Epithelial cell of prostate (primary cell): ENCODE data around the gene DENND4A.

ENCODE experiments used
- DNase-seq: peaks from one replicate; pipeline ENCODE4 v3.0.0-alpha.2; 2011; ENCODE audit warnings: low read depth, low spot score
- H3K27ac ChIP-seq: fragments of 450-650 bp; 2 replicates; pipeline ENCODE4 v1.5.1; 2017; ENCODE audit warnings: mild to moderate bottlenecking

DENND4A gene

GRCh38 chr15:65690778-65691177 is 101.3 kb downstream of the DENND4A start:
- DNase-seq, result no peak
- H3K27ac ChIP-seq, result no peak overlapping the region

GRCh38 chr15:65690173-65690572 is 101.9 kb downstream of the DENND4A start:
- no peak overlapping the region for H3K27ac ChIP-seq
- no peak for DNase-seq

- no peak for DNase-seq
- no peak overlapping the region for H3K27ac ChIP-seq
Observed at GRCh38 chr15:65688462-65688861, 103.6 kb downstream of the DENND4A start.

- no peak overlapping the region for H3K27ac ChIP-seq
- DNase-seq, result no peak
Observed at GRCh38 chr15:65682404-65682911, 109.6 kb downstream of the DENND4A start.

GRCh38 chr15:65680544-65680943 is 111.5 kb downstream of the DENND4A start:
- H3K27ac ChIP-seq, result no peak overlapping the region
- no peak for DNase-seq

- no peak for DNase-seq
- H3K27ac ChIP-seq, result no peak overlapping the region
Observed at GRCh38 chr15:65676123-65676522, 116.0 kb downstream of the DENND4A start.

GRCh38 chr15:65675551-65675950 is 116.5 kb downstream of the DENND4A start:
- no peak for DNase-seq
- no peak overlapping the region for H3K27ac ChIP-seq

GRCh38 chr15:65666257-65666656 is 125.8 kb downstream of the DENND4A start:
- DNase-seq, result no peak

GRCh38 chr15:65663521-65663920 is 128.6 kb downstream of the DENND4A start:
- DNase-seq, result no peak
- H3K27ac ChIP-seq, result no peak overlapping the region

More at GRCh38 chr15:65666257-65666656, 125.8 kb downstream of the DENND4A start:
- peak overlapping the region; percentile 53 for H3K27ac ChIP-seq

GRCh38 chr15:65660927-65661326 is 131.2 kb downstream of the DENND4A start:
- no peak for DNase-seq
- no peak overlapping the region for H3K27ac ChIP-seq

GRCh38 chr15:65659502-65660052 is 132.5 kb downstream of the DENND4A start:
- DNase-seq, result no peak
- H3K27ac ChIP-seq, result peak overlapping the region; percentile 15

GRCh38 chr15:65655457-65655856 is 136.6 kb downstream of the DENND4A start:
- peak overlapping the region; percentile 72 for H3K27ac ChIP-seq
- no peak for DNase-seq

- DNase-seq, result no peak
- peak overlapping the region; percentile 72 for H3K27ac ChIP-seq
Observed at GRCh38 chr15:65655026-65655425, 137.1 kb downstream of the DENND4A start.

GRCh38 chr15:65653801-65654521 is 138.1 kb downstream of the DENND4A start:
- H3K27ac ChIP-seq, result peak overlapping the region; percentile 72
- no peak for DNase-seq

GRCh38 chr15:65653341-65653740 is 138.8 kb downstream of the DENND4A start:
- H3K27ac ChIP-seq, result peak overlapping the region; percentile 72
- no peak for DNase-seq

- DNase-seq, result no peak
- H3K27ac ChIP-seq, result no peak overlapping the region
Observed at GRCh38 chr15:65651831-65652749, 140.0 kb downstream of the DENND4A start.

GRCh38 chr15:65651042-65651322 is 141.1 kb downstream of the DENND4A start:
- DNase-seq, result no peak
- H3K27ac ChIP-seq, result no peak overlapping the region

GRCh38 chr15:65650312-65651041 is 141.6 kb downstream of the DENND4A start:
- no peak overlapping the region for H3K27ac ChIP-seq
- no peak for DNase-seq

- DNase-seq, result no peak
- no peak overlapping the region for H3K27ac ChIP-seq
Observed at GRCh38 chr15:65646486-65646885, 145.6 kb downstream of the DENND4A start.

GRCh38 chr15:65645392-65645791 is 146.7 kb downstream of the DENND4A start:
- no peak overlapping the region for H3K27ac ChIP-seq
- no peak for DNase-seq
